B cell (primary cell): ENCODE results near the gene CIAO2A. TPM values are rescaled to one million over a fixed set of nuclear protein-coding genes. Genes with fewer than 3 reads are reported as not detected.

Experiments
- ATAC-seq: fragments of 200-7000 bp; cut with Tn5 transposase; one replicate; pipeline ENCODE4 v1.10.0; 2021; ENCODE audit warnings: low read depth, mild to moderate bottlenecking, moderate number of reproducible peaks, moderate library complexity
- CTCF ChIA-PET: fragments of 350-600 bp; sonication (Branson Sonifier 250); formaldehyde crosslinking; loops from one replicate; lab custom pipeline; 2021; ENCODE audit warnings: antibody characterized with exemption, inconsistent platforms; lab: Charles Lee
- POLR2A ChIA-PET: fragments of 350-600 bp; sonication (Branson Sonifier 250); formaldehyde crosslinking; loops from one replicate; lab custom pipeline; 2021; ENCODE audit warnings: antibody characterized with exemption; lab: Charles Lee
- DNase-seq: peaks from one replicate; pipeline ENCODE4 v3.0.0; 2013
- H2AFZ ChIP-seq: 2 replicates; pipeline ENCODE4 v1.6.1; 2012; ENCODE audit warnings: mild to moderate bottlenecking, low read depth, low read length; ENCODE audit not compliant: insufficient read depth, poor library complexity, severe bottlenecking
- H3K27ac ChIP-seq, 2 donors: 1 replicate in 1 of 2; 2 replicates in 1 of 2; pipeline ENCODE4 v1.5.1; 2012 to 2013; ENCODE audit warnings: low read length in 2 of 2, mild to moderate bottlenecking in 2 of 2, moderate library complexity in 1 of 2
- H3K27me3 ChIP-seq, 4 experiments: fragments of 200-600 bp in 1 of 4; sonication (generic) in 1 of 4; replicated peaks in 1 of 4; 1 replicate in 2 of 4; 2 replicates in 2 of 4; pipeline versions ENCODE4 v1.6.1 to v1.7.0; 2013 to 2016; ENCODE audit warnings: low read length in 3 of 4, mild to moderate bottlenecking in 2 of 4, mixed read lengths in 1 of 4, moderate library complexity in 1 of 4; ENCODE audit not compliant: insufficient read depth in 4 of 4, control insufficient read depth in 3 of 4; ENCODE audit errors: control extremely low read depth in 1 of 4
- H3K36me3 ChIP-seq, 2 experiments: replicated peaks in 1 of 2; 1 replicate in 1 of 2; 2 replicates in 1 of 2; pipeline versions ENCODE4 v1.6.1 to v1.7.1; 2013; ENCODE audit warnings: low read length in 1 of 2; ENCODE audit not compliant: insufficient read depth in 2 of 2, control insufficient read depth in 1 of 2; ENCODE audit errors: control extremely low read depth in 1 of 2, extremely low read depth in 1 of 2
- H3K4me1 ChIP-seq, 2 donors: fragments of 200-600 bp in 1 of 2; sonication (generic) in 1 of 2; 1 replicate in 1 of 2; 2 replicates in 1 of 2; pipeline versions ENCODE4 v1.5.1 to v1.6.1; 2013 to 2017; ENCODE audit warnings: low read length in 2 of 2; ENCODE audit not compliant: control insufficient read depth in 2 of 2, insufficient read depth in 2 of 2
- H3K4me2 ChIP-seq: replicated peaks from 2 replicates; pipeline ENCODE3; 2012; ENCODE audit warnings: mild to moderate bottlenecking, low read depth, low read length; ENCODE audit not compliant: poor library complexity, severe bottlenecking
- H3K4me3 ChIP-seq, 5 experiments: fragments of 200-600 bp in 1 of 5; sonication (generic) in 1 of 5; 1 replicate in 3 of 5; 2 replicates in 2 of 5; pipeline versions ENCODE4 v1.5.1 to v1.7.0; 2011 to 2016; ENCODE audit warnings: low read length in 4 of 5, mild to moderate bottlenecking in 4 of 5, low read depth in 2 of 5, control low read depth in 1 of 5, moderate library complexity in 1 of 5; ENCODE audit not compliant: insufficient read depth in 1 of 5; ENCODE audit errors: control extremely low read depth in 1 of 5, extremely low read depth in 1 of 5
- H3K79me2 ChIP-seq: fragments of 200-600 bp; sonication (generic); one replicate; pipeline ENCODE4 v1.6.0; 2016; ENCODE audit warnings: low read length; ENCODE audit not compliant: control insufficient read depth, insufficient read depth
- H3K9ac ChIP-seq: fragments of 200-600 bp; sonication (generic); 2 replicates; pipeline ENCODE4 v1.6.1; 2017; ENCODE audit warnings: mild to moderate bottlenecking, low read length, moderate library complexity
- H3K9me3 ChIP-seq, 3 donors: one replicate each; pipeline versions ENCODE4 v1.6.1 to v1.7.1; 2013; ENCODE audit warnings: low read length in 2 of 3; ENCODE audit not compliant: control insufficient read depth in 2 of 3, insufficient read depth in 1 of 3; ENCODE audit errors: control extremely low read depth in 1 of 3
- H4K20me1 ChIP-seq: 2 replicates; pipeline ENCODE4 v1.6.0; 2012; ENCODE audit warnings: mild to moderate bottlenecking, low read length; ENCODE audit not compliant: insufficient read depth, control insufficient read depth, poor library complexity, severe bottlenecking
- H3K27ac Mint-ChIP-seq: one replicate; pipeline ENCODE4 v1.8.0; 2021; ENCODE audit warnings: mixed read lengths
- H3K27me3 Mint-ChIP-seq: one replicate; pipeline ENCODE4 v1.8.0; 2021; ENCODE audit warnings: mixed read lengths
- H3K4me1 Mint-ChIP-seq: one replicate; pipeline ENCODE4 v1.8.0; 2021; ENCODE audit warnings: mixed read lengths
- H3K4me3 Mint-ChIP-seq: one replicate; pipeline ENCODE4 v1.8.0; 2021; ENCODE audit warnings: mixed read lengths
- H3K9me3 Mint-ChIP-seq: one replicate; pipeline ENCODE4 v1.8.0; 2022; ENCODE audit warnings: mixed read lengths; ENCODE audit not compliant: insufficient read depth
- EZH2 ChIP-seq: IDR thresholded peaks from 2 replicates; pipeline ENCODE4 v1.6.1; 2012; ENCODE audit warnings: borderline replicate concordance, low read depth, mild to moderate bottlenecking, moderate library complexity, low read length; ENCODE audit not compliant: insufficient read depth, poor library complexity, severe bottlenecking
- WGBS: methylation state at CpG from one replicate; pipeline ENCODE4 v1.1.5; 2013; ENCODE audit warnings: missing lambda C conversion rate; ENCODE audit not compliant: insufficient coverage; 5-methylcytosine and 5-hydroxymethylcytosine counted together
- intact Hi-C: fragments of 100-400 bp; cut with micrococcal nuclease; formaldehyde crosslinking; loops from one replicate; pipeline ENCODE4 v1.10.0; 2022
- polyA plus RNA-seq: library from polyadenylated mRNA; depleted of rRNA; stranded (reverse); fragments of >200 nt; gene quantifications from 2 replicates; pipeline ENCODE4 v1.2.3, GENCODE V29; 2012
- total RNA-seq, 2 donors: library from RNA; stranded (reverse); fragments of 120-200 nt in 1 of 2; gene quantifications; 1 replicate in 1 of 2; 2 replicates in 1 of 2; pipeline versions ENCODE4 v1.2.3 to v1.2.4, GENCODE V29; 2013 to 2022
- TF ChIP-seq, protein P1 (sequence below): fragments of 200-600 bp; IDR thresholded peaks from one replicate; pipeline ENCODE4 v1.8.0; 2022; ENCODE audit warnings: antibody characterized with exemption, mild to moderate bottlenecking

The CIAO2A gene
- total and polyA plus RNA-seq, 2 donors (not counting 1 experiment from before 2014, with no cell fraction given), result 68.2 to 71.5 TPM

DNA sequence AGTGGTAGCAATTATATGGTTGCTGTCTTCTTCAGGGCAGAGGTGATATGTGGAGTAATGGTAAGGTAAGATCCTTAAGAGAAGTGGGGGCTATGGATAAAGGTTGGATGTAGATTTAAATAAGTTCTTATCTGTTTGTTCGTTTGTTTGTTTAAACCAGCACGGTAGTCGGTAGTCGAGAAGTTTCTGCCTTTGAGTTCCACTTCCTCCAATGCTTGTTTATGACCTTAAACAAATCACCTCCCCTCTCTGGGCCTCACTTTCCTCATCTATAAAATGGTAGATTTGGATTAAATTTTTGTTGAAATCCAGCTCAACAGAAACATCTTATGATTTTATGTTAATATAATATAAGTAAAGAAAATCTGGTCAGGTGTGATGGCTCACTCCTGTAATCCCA is 59.1 kb downstream of the CIAO2A start:
- peak; percentile 24 for ATAC-seq
- POLR2A ChIA-PET, result no interaction called here

DNA sequence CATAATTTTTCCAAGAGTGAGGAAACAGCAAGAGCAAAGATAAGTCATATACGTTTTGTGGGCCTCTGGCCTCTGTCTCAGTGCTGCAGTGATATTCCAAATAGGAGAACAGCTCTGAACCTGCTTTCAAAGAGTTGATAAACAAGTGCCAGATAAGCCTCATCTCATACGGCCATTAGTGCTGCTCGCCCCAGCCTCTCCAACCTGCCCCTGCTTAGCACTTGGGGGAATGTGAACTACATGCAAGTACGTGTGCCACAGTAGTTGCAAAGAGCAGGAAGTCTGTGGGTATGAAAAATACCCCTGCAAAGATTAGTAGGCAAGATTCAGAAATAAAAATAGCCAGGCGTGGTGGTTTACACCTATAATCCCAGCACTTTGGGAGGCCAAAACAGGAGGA is 61.3 kb downstream of the CIAO2A start:
- no peaks in the 10 kb centered on the region for H3K27me3 Mint-ChIP-seq
- H3K4me3 ChIP-seq, result no peak overlapping the region
- 90% methylated on average over 3 of the region's 5 CpGs for WGBS
- no peak overlapping the region for H3K4me2 ChIP-seq
- no peak overlapping the region for H3K27ac Mint-ChIP-seq
- no peak overlapping the region for H2AFZ ChIP-seq
- no peak overlapping the region for H3K4me3 Mint-ChIP-seq
- no peak for DNase-seq
- H3K36me3 ChIP-seq, result no peaks in the 10 kb centered on the region
- H3K79me2 ChIP-seq, result no peaks in the 10 kb centered on the region
- no peaks in the 10 kb centered on the region for H3K9me3 ChIP-seq
- H4K20me1 ChIP-seq, result no peaks in the 10 kb centered on the region
- H3K9me3 Mint-ChIP-seq, result no peaks in the 10 kb centered on the region
- no peak overlapping the region for H3K27ac ChIP-seq
- TF ChIP-seq EZH2, result no peak
- TF ChIP-seq, protein P1, sequence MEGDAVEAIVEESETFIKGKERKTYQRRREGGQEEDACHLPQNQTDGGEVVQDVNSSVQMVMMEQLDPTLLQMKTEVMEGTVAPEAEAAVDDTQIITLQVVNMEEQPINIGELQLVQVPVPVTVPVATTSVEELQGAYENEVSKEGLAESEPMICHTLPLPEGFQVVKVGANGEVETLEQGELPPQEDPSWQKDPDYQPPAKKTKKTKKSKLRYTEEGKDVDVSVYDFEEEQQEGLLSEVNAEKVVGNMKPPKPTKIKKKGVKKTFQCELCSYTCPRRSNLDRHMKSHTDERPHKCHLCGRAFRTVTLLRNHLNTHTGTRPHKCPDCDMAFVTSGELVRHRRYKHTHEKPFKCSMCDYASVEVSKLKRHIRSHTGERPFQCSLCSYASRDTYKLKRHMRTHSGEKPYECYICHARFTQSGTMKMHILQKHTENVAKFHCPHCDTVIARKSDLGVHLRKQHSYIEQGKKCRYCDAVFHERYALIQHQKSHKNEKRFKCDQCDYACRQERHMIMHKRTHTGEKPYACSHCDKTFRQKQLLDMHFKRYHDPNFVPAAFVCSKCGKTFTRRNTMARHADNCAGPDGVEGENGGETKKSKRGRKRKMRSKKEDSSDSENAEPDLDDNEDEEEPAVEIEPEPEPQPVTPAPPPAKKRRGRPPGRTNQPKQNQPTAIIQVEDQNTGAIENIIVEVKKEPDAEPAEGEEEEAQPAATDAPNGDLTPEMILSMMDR, result no peak
- POLR2A ChIA-PET, result interaction anchor here (0.7 kb wide), 1 partner anchor 27 kb away, joined by 8 read pairs; no protein-coding TSS in a partner anchor
- intact Hi-C loops, result no loop called here
- no peaks in the 10 kb centered on the region for H3K27me3 ChIP-seq
- H3K9ac ChIP-seq, result no peak overlapping the region
- ATAC-seq, result no peak
- H3K4me1 ChIP-seq, result peaks cover 0 to 14% of the 10 kb centered on the region in 2 donors
- CTCF ChIA-PET, result no interaction called here
- H3K4me1 Mint-ChIP-seq, result peaks cover 25% of the 10 kb centered on the region

More for the DNA sequence above, 59.1 kb downstream of the CIAO2A start:
- no peaks in the 10 kb centered on the region for H3K36me3 ChIP-seq
- peak overlapping the region; percentile 34 for H2AFZ ChIP-seq
- peaks cover 20% of the 10 kb centered on the region for H3K4me1 Mint-ChIP-seq
- intact Hi-C loops, result no loop called here
- H3K79me2 ChIP-seq, result no peaks in the 10 kb centered on the region
- H3K27me3 ChIP-seq, result no peaks in the 10 kb centered on the region
- peak overlapping the region; percentile 34 for H3K4me2 ChIP-seq
- H3K27me3 Mint-ChIP-seq, result no peaks in the 10 kb centered on the region
- no peaks in the 10 kb centered on the region for H3K9me3 ChIP-seq
- H3K4me3 ChIP-seq, result no peak overlapping the region
- H3K9me3 Mint-ChIP-seq, result no peaks in the 10 kb centered on the region
- DNase-seq, result no peak
- H4K20me1 ChIP-seq, result no peaks in the 10 kb centered on the region
- peaks cover 0 to 14% of the 10 kb centered on the region in 2 donors for H3K4me1 ChIP-seq
- WGBS, result no CpG with 5 or more reads among the region's 4 CpGs
- CTCF ChIA-PET, result interaction anchor here (0.6 to 1.1 kb wide), 3 partner anchors 10 to 89 kb away, joined by 3 read pairs; no protein-coding TSS in a partner anchor
- H3K27ac Mint-ChIP-seq, result peak overlapping the region; percentile 46
- TF ChIP-seq EZH2, result no peak
- peak overlapping the region; percentile 35 for H3K4me3 Mint-ChIP-seq
- no peak overlapping the region for H3K9ac ChIP-seq
- no peak overlapping the region for H3K27ac ChIP-seq
